ENCODE data around the gene TMEM132D.

Gene TMEM132D

GRCh38 chr12:129657179-129657578 lies 246.6 kb downstream of the TMEM132D start:
- DNase-seq, result no peak

GRCh38 chr12:129651951-129652350 lies 251.9 kb downstream of the TMEM132D start:
- no peak for DNase-seq

- no peak for DNase-seq
Measured at GRCh38 chr12:129641926-129642325, 261.9 kb downstream of the TMEM132D start.

- DNase-seq, result no peak
Measured at GRCh38 chr12:129635021-129635685, 268.7 kb downstream of the TMEM132D start.

GRCh38 chr12:129631316-129631715 lies 272.5 kb downstream of the TMEM132D start:
- DNase-seq, result no peak

- DNase-seq, result no peak
Measured at GRCh38 chr12:129629901-129630300, 273.9 kb downstream of the TMEM132D start.

GRCh38 chr12:129622566-129622965 lies 281.3 kb downstream of the TMEM132D start:
- no peak for DNase-seq

- DNase-seq, result no peak
Measured at GRCh38 chr12:129619271-129619670, 284.6 kb downstream of the TMEM132D start.

GRCh38 chr12:129617849-129618248 lies 286.0 kb downstream of the TMEM132D start:
- DNase-seq, result no peak

GRCh38 chr12:129615001-129615400 lies 288.8 kb downstream of the TMEM132D start:
- DNase-seq, result no peak

- DNase-seq, result no peak
Measured at GRCh38 chr12:129614221-129614885, 289.5 kb downstream of the TMEM132D start.

GRCh38 chr12:129613314-129613713 lies 290.5 kb downstream of the TMEM132D start:
- no peak for DNase-seq

GRCh38 chr12:129610601-129611120 lies 293.2 kb downstream of the TMEM132D start:
- DNase-seq, result no peak

- DNase-seq, result no peak
Measured at GRCh38 chr12:129607756-129608155, 296.1 kb downstream of the TMEM132D start.

- DNase-seq, result no peak
Measured at GRCh38 chr12:129607301-129607700, 296.5 kb downstream of the TMEM132D start.

- no peak for DNase-seq
Measured at GRCh38 chr12:129606239-129606638, 297.6 kb downstream of the TMEM132D start.

GRCh38 chr12:129605666-129606065 lies 298.2 kb downstream of the TMEM132D start:
- DNase-seq, result no peak

GRCh38 chr12:129604506-129604905 lies 299.3 kb downstream of the TMEM132D start:
- no peak for DNase-seq

- DNase-seq, result no peak
Measured at GRCh38 chr12:129599406-129599805, 304.4 kb downstream of the TMEM132D start.

GRCh38 chr12:129594098-129594497 lies 309.7 kb downstream of the TMEM132D start:
- no peak for DNase-seq

GRCh38 chr12:129592449-129592848 lies 311.4 kb downstream of the TMEM132D start:
- no peak for DNase-seq

- no peak for DNase-seq
Measured at GRCh38 chr12:129589503-129589902, 314.3 kb downstream of the TMEM132D start.

GRCh38 chr12:129588142-129588541 lies 315.7 kb downstream of the TMEM132D start:
- DNase-seq, result no peak

GRCh38 chr12:129585296-129585695 lies 318.5 kb downstream of the TMEM132D start:
- no peak for DNase-seq
